ENCODE data around the gene OR1J4. TPM values are rescaled to one million over a fixed set of nuclear protein-coding genes. Genes with fewer than 3 reads are reported as not detected.

OR1J4 gene
- total RNA-seq, 1 donor from 2014 or later = not detected

Other genes starting within 250 kb of the OR1J4 start
- 12.5 TPM for gene PTGS1, start 148.1 kb upstream of the OR1J4 start, total RNA-seq
- gene OR1J1, start 41.2 kb upstream of the OR1J4 start, total RNA-seq = not detected
- 0.42 TPM for gene OR1J2, start 8.3 kb upstream of the OR1J4 start, total RNA-seq
- not detected for gene OR1N1, start 8.2 kb downstream of the OR1J4 start, total RNA-seq
- not detected for gene OR1N2, start 34.0 kb downstream of the OR1J4 start, total RNA-seq
- gene OR1L8, start 64.2 kb downstream of the OR1J4 start, total RNA-seq = not detected
- gene OR1Q1, start 95.6 kb downstream of the OR1J4 start, total RNA-seq = not detected
- gene OR1B1, start 138.5 kb downstream of the OR1J4 start, total RNA-seq = 0.39 TPM
- gene OR1L1, start 142.6 kb downstream of the OR1J4 start, total RNA-seq = not detected
- gene OR1L3, start 156.0 kb downstream of the OR1J4 start, total RNA-seq = not detected
- not detected for gene OR1L4, start 204.8 kb downstream of the OR1J4 start, total RNA-seq
- gene OR1L6, start 223.2 kb downstream of the OR1J4 start, total RNA-seq = not detected